Upper lobe of left lung (tissue), 4 donors: Measurements from ENCODE around the gene GSAP.

Experiments used
- CTCF ChIP-seq, 6 experiments: fragments of 450-650 bp in 4 of 6; fragments of 200-600 bp in 2 of 6; sonication (generic) in 2 of 6; IDR thresholded peaks; one replicate each; pipeline ENCODE4 v1.5.1; 2016 to 2019; ENCODE audit warnings: antibody characterized with exemption in 6 of 6
- EP300 ChIP-seq, 4 donors: sonication (generic); formaldehyde crosslinking; IDR thresholded peaks; one replicate each; pipeline ENCODE4 v1.5.1; 2017; ENCODE audit warnings: antibody characterized with exemption in 4 of 4, control low read depth in 2 of 4
- POLR2A ChIP-seq, 4 donors: fragments of 450-650 bp; IDR thresholded peaks; one replicate each; pipeline ENCODE4 v1.5.1; 2016 to 2017; ENCODE audit warnings: antibody characterized with exemption in 4 of 4, mild to moderate bottlenecking in 2 of 4

- TF ChIP-seq POLR2A (IDR thresholded peaks at IDR 0.05) (no peak), EP300 (IDR thresholded peaks at IDR 0.05) (no peak), CTCF (IDR thresholded peaks at IDR 0.05) (no peak)
Measured at GRCh38 chr7:77443042-77443441, 26.9 kb upstream of the GSAP start.
